IPS-18a (cell line): ENCODE measurements around the gene CHSY1.

ENCODE experiments used
- H3K27ac ChIP-seq: one replicate; pipeline ENCODE4 v1.5.1; 2013; ENCODE audit warnings: low read length
- H3K27me3 ChIP-seq: one replicate; pipeline ENCODE4 v1.6.1; 2013; ENCODE audit warnings: mild to moderate bottlenecking, low read length; ENCODE audit not compliant: control insufficient read depth, insufficient read depth
- H3K36me3 ChIP-seq: one replicate; pipeline ENCODE4 v1.6.1; 2013; ENCODE audit warnings: low read depth, low read length; ENCODE audit not compliant: control insufficient read depth
- H3K4me1 ChIP-seq: one replicate; pipeline ENCODE4 v1.6.1; 2013; ENCODE audit warnings: low read depth, low read length; ENCODE audit not compliant: control insufficient read depth
- H3K4me3 ChIP-seq: one replicate; pipeline ENCODE4 v1.5.1; 2013; ENCODE audit warnings: low read length
- H3K9ac ChIP-seq: one replicate; pipeline ENCODE4 v1.6.1; 2013; ENCODE audit warnings: mild to moderate bottlenecking, low read length, moderate library complexity
- H3K9me3 ChIP-seq: one replicate; pipeline ENCODE4 v1.6.1; 2013; ENCODE audit warnings: low read depth, low read length; ENCODE audit not compliant: control insufficient read depth

The CHSY1 gene

DNA sequence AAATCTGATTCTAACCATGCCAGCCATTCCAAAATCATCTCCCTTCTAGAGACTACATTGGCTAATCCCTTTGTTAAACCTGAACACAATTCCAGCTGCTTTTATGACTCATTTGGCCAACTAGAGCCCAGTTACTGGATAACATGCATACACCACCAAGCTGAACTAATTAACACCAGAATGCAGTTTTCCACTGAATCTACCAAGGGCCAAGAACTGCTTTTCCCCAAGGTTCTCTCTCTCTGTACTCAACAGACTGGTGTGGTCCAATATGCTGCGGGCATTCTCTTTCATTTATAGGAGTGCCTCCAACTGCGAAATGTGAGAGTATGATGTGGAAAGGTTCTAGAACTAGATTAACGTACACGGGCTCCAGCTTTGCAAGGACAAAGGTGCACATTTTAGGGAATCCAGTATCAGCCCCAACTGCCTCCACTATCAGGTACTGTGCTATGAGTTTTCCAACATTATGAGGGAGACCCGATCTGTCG lies 1.5 kb downstream of the CHSY1 start:
- no peak overlapping the region for H3K27ac ChIP-seq
- H3K36me3 ChIP-seq: no peaks in the 10 kb centered on the region
- H3K9me3 ChIP-seq: no peaks in the 10 kb centered on the region
- H3K4me1 ChIP-seq: peaks cover 16% of the 10 kb centered on the region
- peaks cover 11% of the 10 kb centered on the region for H3K27me3 ChIP-seq
- H3K9ac ChIP-seq: peak overlapping the region; percentile 69
- H3K4me3 ChIP-seq: peak overlapping the region; percentile 77

DNA sequence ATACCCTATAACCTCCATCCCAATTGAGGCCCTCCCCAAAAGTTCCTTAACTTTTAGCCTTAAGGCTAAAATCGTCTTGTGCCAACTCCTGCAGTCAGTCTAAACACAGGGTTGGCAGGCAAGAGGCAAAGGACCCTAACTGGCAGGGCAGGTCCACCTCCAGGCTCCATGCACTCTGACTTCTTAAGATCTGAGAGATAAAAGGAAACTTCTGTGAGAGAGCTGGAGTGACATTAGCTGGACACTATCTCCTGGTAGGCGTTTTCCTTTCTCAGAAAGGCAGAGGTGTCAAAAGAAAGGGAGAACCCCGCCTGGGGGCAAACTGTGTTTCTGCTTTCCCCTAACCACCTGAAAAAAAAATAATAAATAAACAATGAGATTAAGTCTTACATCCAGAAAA lies 3.6 kb downstream of the CHSY1 start:
- Histone ChIP-seq H3K36me3 (no peaks in the 10 kb centered on the region), H3K27ac (no peak overlapping the region), H3K9ac (no peak overlapping the region), H3K4me3 (no peak overlapping the region), H3K9me3 (no peaks in the 10 kb centered on the region), H3K27me3 (peaks cover 11% of the 10 kb centered on the region), H3K4me1 (peaks cover 24% of the 10 kb centered on the region)

DNA sequence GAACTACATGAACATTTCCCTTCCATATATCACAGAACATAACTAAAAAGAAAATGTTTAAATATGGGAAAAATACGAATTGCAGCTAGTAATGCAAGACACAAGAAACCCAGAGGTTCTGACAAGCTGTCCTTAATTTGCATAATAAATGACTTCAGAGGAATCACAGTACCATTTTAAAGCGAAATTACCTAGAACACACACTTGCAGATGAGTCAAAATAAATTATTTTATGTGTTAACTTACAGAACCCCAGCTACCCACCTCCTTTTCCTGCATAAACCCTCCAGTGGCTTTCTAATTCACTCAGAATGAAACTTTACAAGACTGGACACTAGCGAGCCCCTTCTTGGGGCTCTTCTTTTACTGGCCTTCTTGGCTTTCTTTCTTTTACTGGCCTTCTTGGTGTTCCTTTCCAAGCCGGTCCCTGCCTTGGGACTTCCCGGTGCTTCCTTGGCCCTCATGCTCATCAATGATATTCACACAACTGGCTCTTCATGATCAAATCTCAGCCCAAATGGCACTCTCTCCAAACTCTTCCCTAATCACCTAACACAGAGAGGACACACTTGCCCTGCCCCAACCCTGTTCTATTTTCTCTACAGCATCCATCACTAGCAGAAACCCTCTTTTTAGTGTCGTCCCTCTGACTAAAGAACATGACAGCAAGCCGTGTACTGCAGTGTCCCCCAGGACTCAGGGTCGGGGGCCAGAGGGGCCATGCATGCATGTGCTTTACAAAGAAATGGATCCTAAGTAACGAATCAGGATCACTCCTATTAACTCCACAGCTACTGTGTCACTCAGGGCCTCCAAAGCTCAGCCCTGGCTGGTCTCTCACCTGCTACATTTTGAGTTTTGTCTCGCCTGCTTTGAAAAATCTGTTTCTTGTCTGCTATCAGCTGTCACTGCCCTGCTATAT lies 4.8 kb downstream of the CHSY1 start:
- Histone ChIP-seq H3K9ac (no peak overlapping the region), H3K4me3 (no peak overlapping the region), H3K36me3 (no peaks in the 10 kb centered on the region), H3K4me1 (peaks cover 32% of the 10 kb centered on the region), H3K9me3 (no peaks in the 10 kb centered on the region), H3K27me3 (no peaks in the 10 kb centered on the region), H3K27ac (no peak overlapping the region)

DNA sequence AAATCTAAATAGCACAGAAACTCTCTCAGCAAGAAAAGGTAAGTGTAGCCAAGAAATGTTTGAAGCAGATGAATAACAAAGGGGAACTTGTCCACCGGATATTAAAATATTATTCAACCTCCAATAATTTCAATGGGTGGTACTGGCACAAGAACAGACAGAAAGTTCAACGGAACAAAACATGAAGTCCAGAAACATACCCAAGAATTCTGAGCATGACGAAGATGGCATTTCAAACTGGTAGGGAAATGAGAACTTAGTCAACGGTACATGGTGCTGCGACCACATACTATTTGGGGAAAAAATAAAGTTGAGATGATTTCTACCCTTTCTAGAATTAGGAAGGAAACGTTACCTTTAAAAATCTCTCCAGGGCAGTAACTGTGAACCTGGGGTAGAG lies 5.5 kb downstream of the CHSY1 start:
- Histone ChIP-seq H3K9me3 (no peaks in the 10 kb centered on the region), H3K4me3 (no peak overlapping the region), H3K36me3 (no peaks in the 10 kb centered on the region), H3K27ac (no peak overlapping the region), H3K27me3 (no peaks in the 10 kb centered on the region), H3K9ac (no peak overlapping the region), H3K4me1 (peaks cover 32% of the 10 kb centered on the region)

GRCh38 chr15:101244889-101245668 lies 6.8 kb downstream of the CHSY1 start:
- Histone ChIP-seq H3K27ac (no peak overlapping the region), H3K9ac (no peak overlapping the region), H3K27me3 (no peaks in the 10 kb centered on the region), H3K9me3 (no peaks in the 10 kb centered on the region), H3K36me3 (no peaks in the 10 kb centered on the region), H3K4me3 (no peak overlapping the region), H3K4me1 (peaks cover 32% of the 10 kb centered on the region)

DNA sequence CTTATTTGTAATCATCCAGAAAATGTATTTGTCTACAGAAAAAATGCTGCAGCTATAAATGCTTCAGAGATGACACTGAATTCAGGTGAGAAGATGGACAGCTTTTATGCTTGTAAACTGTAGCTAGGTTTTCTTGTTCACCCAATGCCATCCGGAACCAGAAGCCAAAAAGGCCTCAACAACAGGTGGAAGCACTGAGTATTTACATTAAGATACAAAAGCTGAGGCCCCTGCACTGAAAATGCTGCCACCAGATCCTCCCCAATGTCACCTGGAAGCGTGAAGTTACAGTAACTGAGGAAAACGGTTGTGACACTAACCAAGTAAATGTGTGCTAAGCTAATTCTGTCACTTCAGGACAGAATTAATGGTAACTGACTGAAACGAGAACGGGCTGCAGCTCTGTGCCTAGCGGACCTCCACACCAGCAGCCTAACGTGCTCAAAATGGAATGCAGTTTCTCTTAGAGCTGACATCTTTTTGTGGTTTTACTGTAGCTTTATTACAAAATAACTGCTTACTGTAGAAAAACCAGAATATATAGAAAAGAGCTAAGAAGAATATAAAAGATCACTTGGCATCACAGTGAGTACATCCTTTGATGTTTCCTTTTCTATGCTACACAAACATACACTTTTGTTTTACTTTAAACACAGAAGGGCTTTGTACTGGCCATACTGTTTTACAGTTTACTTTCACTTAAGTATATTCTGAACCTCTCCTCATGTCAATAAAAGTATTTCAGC lies 7.6 kb downstream of the CHSY1 start:
- Histone ChIP-seq H3K36me3 (no peaks in the 10 kb centered on the region), H3K9ac (no peak overlapping the region), H3K9me3 (no peaks in the 10 kb centered on the region), H3K4me3 (no peak overlapping the region), H3K4me1 (peaks cover 32% of the 10 kb centered on the region), H3K27ac (no peak overlapping the region), H3K27me3 (no peaks in the 10 kb centered on the region)

GRCh38 chr15:101243420-101243819 lies 8.4 kb downstream of the CHSY1 start:
- Histone ChIP-seq H3K36me3 (no peaks in the 10 kb centered on the region), H3K4me3 (no peak overlapping the region), H3K9me3 (no peaks in the 10 kb centered on the region), H3K4me1 (peaks cover 32% of the 10 kb centered on the region), H3K27ac (no peak overlapping the region), H3K27me3 (no peaks in the 10 kb centered on the region), H3K9ac (no peak overlapping the region)

DNA sequence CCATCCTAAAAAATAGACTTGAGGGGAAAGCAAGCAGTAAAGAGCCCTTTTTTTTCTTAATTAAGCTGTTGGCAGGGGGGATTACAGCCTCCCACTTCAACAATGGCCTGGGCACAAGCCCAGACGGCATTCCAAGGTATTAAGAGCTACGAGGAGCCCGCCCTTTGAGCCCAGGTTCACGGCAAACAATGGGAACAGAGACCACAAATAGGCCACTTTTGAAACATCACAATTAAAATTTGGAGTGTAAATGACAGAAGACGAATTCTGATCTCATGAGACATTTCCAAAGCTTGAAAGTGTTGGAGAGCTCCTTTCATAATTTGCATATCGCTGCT lies 8.9 kb downstream of the CHSY1 start:
- no peak overlapping the region for H3K9ac ChIP-seq
- no peak overlapping the region for H3K4me3 ChIP-seq
- H3K27me3 ChIP-seq: no peaks in the 10 kb centered on the region
- H3K4me1 ChIP-seq: peaks cover 31% of the 10 kb centered on the region
- H3K36me3 ChIP-seq: no peaks in the 10 kb centered on the region
- H3K9me3 ChIP-seq: no peaks in the 10 kb centered on the region
- H3K27ac ChIP-seq: no peak overlapping the region

- Histone ChIP-seq H3K27ac (no peak overlapping the region), H3K9ac (no peak overlapping the region), H3K27me3 (no peaks in the 10 kb centered on the region), H3K36me3 (no peaks in the 10 kb centered on the region), H3K4me1 (peaks cover 25% of the 10 kb centered on the region), H3K9me3 (no peaks in the 10 kb centered on the region), H3K4me3 (no peak overlapping the region)
Measured at GRCh38 chr15:101242160-101242998, 9.5 kb downstream of the CHSY1 start.

DNA sequence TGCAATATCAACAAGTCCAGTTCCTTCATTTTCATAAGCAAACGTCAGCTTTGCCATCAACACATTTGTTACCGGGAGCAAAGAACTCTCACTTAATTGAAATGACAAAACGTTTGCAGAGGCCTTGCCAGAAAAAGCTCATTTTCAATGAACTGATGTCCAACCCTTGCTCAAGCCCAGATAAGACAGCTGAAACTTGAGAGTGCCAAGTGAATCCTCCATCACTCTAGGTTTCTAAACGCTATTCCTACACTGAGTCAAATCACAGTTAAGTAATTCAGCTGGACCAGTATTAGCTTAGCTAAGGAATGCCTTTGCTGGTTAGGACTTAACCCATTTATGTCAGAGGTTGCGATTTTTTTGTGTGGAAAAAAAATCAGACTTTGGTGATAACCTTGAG lies 11.5 kb downstream of the CHSY1 start:
- Histone ChIP-seq H3K27ac (no peak overlapping the region), H3K4me3 (no peak overlapping the region), H3K4me1 (peaks cover 20% of the 10 kb centered on the region), H3K9ac (no peak overlapping the region), H3K27me3 (no peaks in the 10 kb centered on the region), H3K9me3 (no peaks in the 10 kb centered on the region), H3K36me3 (peaks cover 2% of the 10 kb centered on the region)
